GM12878 (cell line): ENCODE measurements around the gene CCDC127. TPM values are rescaled to one million over a fixed set of nuclear protein-coding genes. Genes with fewer than 3 reads are reported as not detected.

ENCODE experiments used
- ATAC-seq: fragments of 200-7000 bp; cut with Tn5 transposase; 3 replicates; pipeline ENCODE4 v1.9.1; 2020; ENCODE audit warnings: mild to moderate bottlenecking, moderate library complexity
- BruUV-seq: library from RNA; stranded (reverse); fragments of 400-500 nt; replicated peaks from 2 replicates; lab custom pipeline; 2021; lab: Mats Ljungman, UMichigan
- CTCF ChIA-PET: fragments of 300-600 bp; sonication (Branson Sonifier 250); formaldehyde crosslinking; extraction: SDS; loops from one replicate; lab custom pipeline; 2021; ENCODE audit warnings: inconsistent platforms; lab: Yijun Ruan, JAX
- POLR2A ChIA-PET: fragments of 350-600 bp; formaldehyde crosslinking; extraction: SDS; loops from one replicate; lab custom pipeline; 2021; ENCODE audit warnings: inconsistent platforms; lab: Charles Lee
- RAD21 ChIA-PET: fragments of 300-600 bp; sonication (Branson Sonifier 250); formaldehyde crosslinking; loops from one replicate; lab custom pipeline; 2023; ENCODE audit warnings: antibody characterized with exemption; ENCODE audit not compliant: unreplicated experiment; lab: Charles Lee
- SMC1A ChIA-PET: fragments of 300-600 bp; sonication (Branson Sonifier 250); formaldehyde crosslinking; loops from one replicate; lab custom pipeline; 2023; ENCODE audit not compliant: unreplicated experiment, uncharacterized antibody; lab: Charles Lee
- DNase-seq: peaks from one replicate; pipeline ENCODE4 v3.0.0-alpha.2; 2011; ENCODE audit warnings: low read depth, low spot score
- FAIRE-seq: peaks from 3 replicates; lab custom pipeline; 2011; peaks lifted over from hg19 to GRCh38; lab: Jason Lieb, UNC
- H2AFZ ChIP-seq: 2 replicates; pipeline ENCODE4 v1.6.0; 2011; ENCODE audit warnings: low read depth, low read length, control low read depth; ENCODE audit not compliant: control insufficient read depth
- H3K27ac ChIP-seq: 2 replicates; pipeline ENCODE4 v1.5.1; 2011; ENCODE audit warnings: control low read depth; ENCODE audit not compliant: control insufficient read depth, insufficient read depth
- H3K27me3 ChIP-seq, 2 experiments: replicated peaks in 1 of 2; 2 replicates each; pipeline versions ENCODE4 v1.6.0 to v1.6.1; 2011; ENCODE audit warnings: low read length in 1 of 2; ENCODE audit not compliant: control insufficient read depth in 2 of 2, insufficient read depth in 2 of 2
- H3K36me3 ChIP-seq, 2 experiments: 2 replicates each; pipeline ENCODE4 v1.5.1; 2011; ENCODE audit warnings: low read length in 1 of 2; ENCODE audit not compliant: control insufficient read depth in 2 of 2, insufficient read depth in 2 of 2
- H3K4me1 ChIP-seq: 2 replicates; pipeline ENCODE4 v1.6.1; 2011; ENCODE audit warnings: mild to moderate bottlenecking, low read length, moderate library complexity, mixed read lengths; ENCODE audit not compliant: control insufficient read depth, insufficient read depth
- H3K4me2 ChIP-seq: 2 replicates; pipeline ENCODE4 v1.6.0; 2011; ENCODE audit warnings: control low read depth; ENCODE audit not compliant: control insufficient read depth, insufficient read depth
- H3K4me3 ChIP-seq: fragments of 200-600 bp; sonication (generic); 2 replicates; pipeline ENCODE4 v1.5.1; 2016
- H3K79me2 ChIP-seq: 2 replicates; pipeline ENCODE4 v1.6.0; 2011; ENCODE audit warnings: low read length; ENCODE audit not compliant: control insufficient read depth, insufficient read depth
- H3K9ac ChIP-seq: 2 replicates; pipeline ENCODE4 v1.8.0; 2011; ENCODE audit warnings: low read length, control low read depth, mixed read lengths; ENCODE audit not compliant: control insufficient read depth, insufficient read depth
- H3K9me3 ChIP-seq: replicated peaks from 3 replicates; pipeline ENCODE4 v1.5.1; 2011; ENCODE audit warnings: mild to moderate bottlenecking, low read length; ENCODE audit not compliant: control insufficient read depth, insufficient read depth
- H4K20me1 ChIP-seq: 2 replicates; pipeline ENCODE4 v1.6.0; 2011; ENCODE audit not compliant: control insufficient read depth, insufficient read depth
- DPF2 ChIP-seq: fragments of 450-650 bp; IDR thresholded peaks from 2 replicates; pipeline ENCODE4 v1.6.1; 2017; ENCODE audit warnings: mild to moderate bottlenecking
- E2F8 ChIP-seq: fragments of 450-650 bp; IDR thresholded peaks from 2 replicates; pipeline ENCODE4 v1.6.1; 2018; ENCODE audit warnings: mild to moderate bottlenecking, low read depth, moderate library complexity; ENCODE audit not compliant: partially characterized antibody
- EED ChIP-seq: sonication (generic); IDR thresholded peaks from 2 replicates; pipeline ENCODE4 v1.6.1; 2016; ENCODE audit warnings: antibody characterized with exemption, low read depth
- GATAD2B ChIP-seq: fragments of 450-650 bp; conservative IDR thresholded peaks from 2 replicates; pipeline ENCODE4 v1.6.1; 2017; ENCODE audit warnings: low read depth, mild to moderate bottlenecking, moderate library complexity
- MYB ChIP-seq: fragments of 150-350 bp; IDR thresholded peaks from 2 replicates; pipeline ENCODE4 v1.6.1; 2014; ENCODE audit warnings: mild to moderate bottlenecking, low read depth, low read length, borderline replicate concordance
- NFXL1 ChIP-seq: fragments of 450-650 bp; IDR thresholded peaks from 2 replicates; pipeline ENCODE4 v1.6.1; 2017; ENCODE audit warnings: antibody characterized with exemption, mild to moderate bottlenecking, borderline replicate concordance
- NFYB ChIP-seq: IDR thresholded peaks from 2 replicates; pipeline ENCODE4 v1.6.1; 2011; ENCODE audit warnings: low read depth, mild to moderate bottlenecking, low read length, improper control_type of control experiment, moderate library complexity; ENCODE audit not compliant: insufficient read depth
- WGBS: methylation state at CpG from one replicate; pipeline ENCODE4 v1.1.6; 2016; ENCODE audit warnings: low lambda C conversion rate; ENCODE audit not compliant: insufficient replicate concordance, insufficient coverage; ENCODE audit errors: missing lambda C conversion rate; 5-methylcytosine and 5-hydroxymethylcytosine counted together
- in situ Hi-C: fragments of 300-500 bp; cut with MboI; formaldehyde crosslinking; loops from 9 replicates; pipeline ENCODE4 v1.14.3; 2018; ENCODE audit warnings: mixed read lengths
- intact Hi-C: fragments of 100-400 bp; cut with micrococcal nuclease; formaldehyde crosslinking; loops from one replicate; pipeline ENCODE4 v1.14.2; 2022; ENCODE audit not compliant: unreplicated experiment
- polyA plus RNA-seq, 11 experiments: library from polyadenylated mRNA; depleted of rRNA in 4 of 11; unstranded in 6 of 11; stranded (reverse) in 5 of 11; fragments of >200 nt; fragmentation: Nextera tagmentation in 4 of 11; fragmentation: Illumina TruSeq in 1 of 11; extraction: Ambion mirVana in 4 of 11; extraction: Trizol in 1 of 11; gene quantifications; 1 replicate in 1 of 11; 2 replicates in 10 of 11; pipeline versions ENCODE4 v1.2.1 to v1.2.3, GENCODE V29; 2011 to 2016; ENCODE audit warnings: inconsistent platforms in 2 of 11, missing spikeins in 2 of 11, low read depth in 1 of 11
- total RNA-seq, 4 experiments: library from RNA; depleted of rRNA in 3 of 4; stranded (reverse); fragments of >200 nt in 3 of 4; fragmentation: Illumina TruSeq in 1 of 4; extraction: Trizol in 1 of 4; gene quantifications; 2 replicates each; pipeline versions ENCODE4 v1.2.1 to v1.2.3, GENCODE V29; 2013 to 2021

Gene CCDC127
- total and polyA plus RNA-seq, 10 of the 15 experiments (the other 5 are each of a cell fraction or from before 2014, with no cell fraction given): 1.9 to 6.9 (median 2.9) TPM

- WGBS: 57% methylated on average over 33 of the region's 33 CpGs
- no peak overlapping the region for H2AFZ ChIP-seq
- ChIA-PET CTCF (interaction anchor here (0.6 kb wide), 1 partner anchor 75 kb away, joined by 3 read pairs; no protein-coding TSS in a partner anchor), RAD21 (no interaction called here), SMC1A (no interaction called here), POLR2A (no interaction called here)
- ATAC-seq (no peak), FAIRE-seq (no peak), DNase-seq (no peak)
- H3K27me3 ChIP-seq: no peaks in the 10 kb centered on the region
- H3K79me2 ChIP-seq: no peaks in the 10 kb centered on the region
- no peaks in the 10 kb centered on the region for H3K36me3 ChIP-seq
- no peak overlapping the region for H3K9ac ChIP-seq
- no peaks in the 10 kb centered on the region for H4K20me1 ChIP-seq
- no peak overlapping the region for H3K4me3 ChIP-seq
- no peaks in the 10 kb centered on the region for H3K9me3 ChIP-seq
- TF ChIP-seq NFYB (no peak), MYB (no peak), EED (no peak), NFXL1 (no peak), E2F8 (no peak), GATAD2B (no peak), DPF2 (no peak)
- peaks cover 17% of the 10 kb centered on the region for H3K4me1 ChIP-seq
- in situ Hi-C loops (no loop called here), intact Hi-C loops (no loop called here)
- no peak overlapping the region for H3K4me2 ChIP-seq
- H3K27ac ChIP-seq: no peak overlapping the region
- no TSS peak for BruUV-seq
Observed at GRCh38 chr5:195401-196160, 22.4 kb downstream of the CCDC127 start.
